Retinal pigment epithelial cell (primary cell): ENCODE data around the gene AGBL4.

Experiments used
- DNase-seq: peaks from one replicate; pipeline ENCODE4 v3.0.0-alpha.2; 2010; ENCODE audit warnings: low read depth
- H3K4me3 ChIP-seq: 2 replicates; pipeline ENCODE4 v1.5.1; 2011; ENCODE audit warnings: mild to moderate bottlenecking, low read length, control low read depth, moderate library complexity
- TF ChIP-seq, protein P1 (sequence below): conservative IDR thresholded peaks from 2 replicates; pipeline ENCODE4 v1.5.1; 2011; ENCODE audit warnings: low read depth, low read length, control low read depth, inconsistent platforms

Gene AGBL4

GRCh38 chr1:49060766-49061165 is 963.0 kb downstream of the AGBL4 start:
- no peak for DNase-seq
- TF ChIP-seq, protein P1, sequence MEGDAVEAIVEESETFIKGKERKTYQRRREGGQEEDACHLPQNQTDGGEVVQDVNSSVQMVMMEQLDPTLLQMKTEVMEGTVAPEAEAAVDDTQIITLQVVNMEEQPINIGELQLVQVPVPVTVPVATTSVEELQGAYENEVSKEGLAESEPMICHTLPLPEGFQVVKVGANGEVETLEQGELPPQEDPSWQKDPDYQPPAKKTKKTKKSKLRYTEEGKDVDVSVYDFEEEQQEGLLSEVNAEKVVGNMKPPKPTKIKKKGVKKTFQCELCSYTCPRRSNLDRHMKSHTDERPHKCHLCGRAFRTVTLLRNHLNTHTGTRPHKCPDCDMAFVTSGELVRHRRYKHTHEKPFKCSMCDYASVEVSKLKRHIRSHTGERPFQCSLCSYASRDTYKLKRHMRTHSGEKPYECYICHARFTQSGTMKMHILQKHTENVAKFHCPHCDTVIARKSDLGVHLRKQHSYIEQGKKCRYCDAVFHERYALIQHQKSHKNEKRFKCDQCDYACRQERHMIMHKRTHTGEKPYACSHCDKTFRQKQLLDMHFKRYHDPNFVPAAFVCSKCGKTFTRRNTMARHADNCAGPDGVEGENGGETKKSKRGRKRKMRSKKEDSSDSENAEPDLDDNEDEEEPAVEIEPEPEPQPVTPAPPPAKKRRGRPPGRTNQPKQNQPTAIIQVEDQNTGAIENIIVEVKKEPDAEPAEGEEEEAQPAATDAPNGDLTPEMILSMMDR = no peak
- H3K4me3 ChIP-seq = no peak overlapping the region

- no peak overlapping the region for H3K4me3 ChIP-seq
- TF ChIP-seq, protein P1 = no peak
- DNase-seq = no peak
These were observed 964.7 kb downstream of the AGBL4 start for GRCh38 chr1:49059087-49059486.

GRCh38 chr1:49052102-49052501 is 971.7 kb downstream of the AGBL4 start:
- no peak overlapping the region for H3K4me3 ChIP-seq
- DNase-seq = no peak
- TF ChIP-seq, protein P1 = no peak

- peak; percentile 6 for DNase-seq
- TF ChIP-seq, protein P1 = no peak
- H3K4me3 ChIP-seq = no peak overlapping the region
These were observed 972.1 kb downstream of the AGBL4 start for GRCh38 chr1:49051647-49052046.

- TF ChIP-seq, protein P1 = no peak
- no peak overlapping the region for H3K4me3 ChIP-seq
These were observed 973.7 kb downstream of the AGBL4 start for GRCh38 chr1:49050041-49050440.

DNA sequence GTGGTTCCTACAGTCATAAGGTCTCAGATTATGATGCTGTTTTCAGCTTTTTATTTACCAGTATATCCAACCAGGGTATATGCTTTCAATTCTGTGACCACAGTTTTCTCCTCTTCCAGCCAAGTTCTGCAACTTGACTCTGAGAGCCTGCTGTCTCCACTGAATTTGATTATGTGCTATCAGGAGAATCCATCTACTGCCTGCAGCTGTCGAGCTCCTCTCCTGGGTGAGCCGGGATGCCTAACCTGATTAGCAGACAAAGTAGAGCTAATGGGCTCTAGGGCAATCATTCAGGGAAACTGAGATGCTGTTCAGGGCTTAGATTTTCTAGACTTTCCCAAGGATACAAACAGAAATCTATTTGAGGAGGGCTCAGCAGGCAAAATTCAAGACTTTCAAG is 975.6 kb downstream of the AGBL4 start:
- TF ChIP-seq, protein P1 = no peak
- DNase-seq = no peak
- H3K4me3 ChIP-seq = no peak overlapping the region

More at GRCh38 chr1:49050041-49050440, 973.7 kb downstream of the AGBL4 start:
- no peak for DNase-seq

DNA sequence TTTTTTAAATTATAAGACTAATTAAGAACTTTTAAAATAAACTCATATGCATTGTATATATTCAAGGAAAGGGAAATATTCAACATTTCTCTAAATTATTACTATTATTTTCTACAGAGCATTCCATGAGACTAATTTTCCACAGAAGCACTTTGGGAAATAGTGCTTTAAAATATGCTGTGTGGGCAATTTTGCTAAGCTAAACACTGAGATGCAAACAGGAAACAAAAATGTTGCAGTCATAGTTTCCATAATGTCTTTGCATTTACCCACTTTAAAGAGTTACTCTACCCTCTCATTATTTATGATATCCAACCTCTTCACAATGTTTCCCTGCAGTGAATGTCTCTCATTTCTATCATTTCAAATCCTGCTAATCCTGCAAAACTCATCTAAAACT is 977.4 kb downstream of the AGBL4 start:
- no peak overlapping the region for H3K4me3 ChIP-seq
- no peak for DNase-seq
- TF ChIP-seq, protein P1 = no peak
